Tibial nerve (tissue), 4 donors: Measurements from ENCODE around the gene DOCK9.

ENCODE experiments used
- EP300 ChIP-seq, 2 donors: sonication (generic); formaldehyde crosslinking; IDR thresholded peaks; one replicate each; pipeline ENCODE4 v1.6.1; 2017; ENCODE audit warnings: antibody characterized with exemption in 2 of 2, mild to moderate bottlenecking in 1 of 2
- POLR2A ChIP-seq, 2 donors: fragments of 450-650 bp; IDR thresholded peaks; one replicate each; pipeline ENCODE4 v1.6.1; 2017; ENCODE audit warnings: antibody characterized with exemption in 2 of 2, mild to moderate bottlenecking in 2 of 2, moderate library complexity in 2 of 2
- TF ChIP-seq, protein P1 (sequence below), 5 experiments: fragments of 200-600 bp in 3 of 5; fragments of 450-650 bp in 2 of 5; sonication (generic) in 3 of 5; IDR thresholded peaks; one replicate each; pipeline ENCODE4 v1.5.1; 2016 to 2019; ENCODE audit warnings: antibody characterized with exemption in 5 of 5, mild to moderate bottlenecking in 3 of 5, moderate library complexity in 2 of 5

DNA sequence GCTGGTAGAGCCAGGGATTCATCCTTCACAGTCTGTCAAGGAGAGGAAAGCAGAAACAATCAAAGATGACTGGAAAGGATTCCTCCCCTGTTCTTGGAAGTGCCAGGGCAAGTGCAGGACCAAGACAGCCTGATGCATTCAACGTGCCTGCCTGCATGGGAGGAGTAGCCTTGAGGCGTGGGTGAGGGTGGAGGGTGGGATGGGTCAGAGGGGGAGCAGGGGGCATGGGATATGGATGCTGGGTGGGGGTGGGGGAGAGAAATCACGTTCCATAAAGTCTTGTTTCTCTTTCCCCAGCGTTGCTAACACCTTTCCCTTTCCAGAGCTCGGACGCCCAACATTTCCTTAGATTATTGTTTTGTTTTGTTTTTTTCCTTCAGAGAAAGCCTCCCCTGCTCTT, 117.4 kb downstream of the DOCK9 start:
- TF ChIP-seq, protein P1, sequence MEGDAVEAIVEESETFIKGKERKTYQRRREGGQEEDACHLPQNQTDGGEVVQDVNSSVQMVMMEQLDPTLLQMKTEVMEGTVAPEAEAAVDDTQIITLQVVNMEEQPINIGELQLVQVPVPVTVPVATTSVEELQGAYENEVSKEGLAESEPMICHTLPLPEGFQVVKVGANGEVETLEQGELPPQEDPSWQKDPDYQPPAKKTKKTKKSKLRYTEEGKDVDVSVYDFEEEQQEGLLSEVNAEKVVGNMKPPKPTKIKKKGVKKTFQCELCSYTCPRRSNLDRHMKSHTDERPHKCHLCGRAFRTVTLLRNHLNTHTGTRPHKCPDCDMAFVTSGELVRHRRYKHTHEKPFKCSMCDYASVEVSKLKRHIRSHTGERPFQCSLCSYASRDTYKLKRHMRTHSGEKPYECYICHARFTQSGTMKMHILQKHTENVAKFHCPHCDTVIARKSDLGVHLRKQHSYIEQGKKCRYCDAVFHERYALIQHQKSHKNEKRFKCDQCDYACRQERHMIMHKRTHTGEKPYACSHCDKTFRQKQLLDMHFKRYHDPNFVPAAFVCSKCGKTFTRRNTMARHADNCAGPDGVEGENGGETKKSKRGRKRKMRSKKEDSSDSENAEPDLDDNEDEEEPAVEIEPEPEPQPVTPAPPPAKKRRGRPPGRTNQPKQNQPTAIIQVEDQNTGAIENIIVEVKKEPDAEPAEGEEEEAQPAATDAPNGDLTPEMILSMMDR (IDR thresholded peaks at IDR 0.05), result no peak
- TF ChIP-seq POLR2A (IDR thresholded peaks at IDR 0.05) (no peak), EP300 (IDR thresholded peaks at IDR 0.05) (no peak)
